Thoracic aorta (tissue), 2 donors: ENCODE measurements around the gene KCNAB1. TPM values are rescaled to one million over a fixed set of nuclear protein-coding genes. Genes with fewer than 3 reads are reported as not detected.

Experiments used
- ATAC-seq: fragments of 150-250 bp; one replicate; pipeline ENCODE4 v1.8.0; 2017; ENCODE audit warnings: low read depth; ENCODE audit not compliant: insufficient number of reproducible peaks, low FRiP score
- DNase-seq: peaks from one replicate; pipeline ENCODE4 v3.0.0-alpha.2; 2020; ENCODE audit warnings: low spot score
- H3K27ac ChIP-seq, 2 donors: fragments of 200-600 bp; sonication (generic); 1 replicate in 1 of 2; 2 replicates in 1 of 2; pipeline ENCODE4 v1.5.1; 2016; ENCODE audit warnings: mild to moderate bottlenecking in 2 of 2, moderate library complexity in 2 of 2
- H3K27me3 ChIP-seq: fragments of 200-600 bp; sonication (generic); replicated peaks from 2 replicates; pipeline ENCODE4 v1.6.0; 2016; ENCODE audit warnings: mild to moderate bottlenecking; ENCODE audit not compliant: insufficient read depth
- H3K36me3 ChIP-seq: fragments of 200-600 bp; sonication (generic); one replicate; pipeline ENCODE4 v1.5.1; 2016
- H3K4me1 ChIP-seq, 2 donors: fragments of 200-600 bp; sonication (generic); 1 replicate in 1 of 2; 2 replicates in 1 of 2; pipeline versions ENCODE4 v1.5.1 to v1.6.0; 2016; ENCODE audit warnings: low read depth in 2 of 2, mild to moderate bottlenecking in 1 of 2; ENCODE audit not compliant: control insufficient read depth in 1 of 2
- H3K4me3 ChIP-seq: fragments of 200-600 bp; sonication (generic); 2 replicates; pipeline ENCODE4 v1.5.1; 2016; ENCODE audit warnings: mild to moderate bottlenecking
- H3K9me3 ChIP-seq: fragments of 200-600 bp; sonication (generic); 2 replicates; pipeline ENCODE4 v1.5.1; 2016
- CTCF ChIP-seq: fragments of 200-600 bp; sonication (generic); IDR thresholded peaks from one replicate; pipeline ENCODE4 v1.5.1; 2019; ENCODE audit warnings: antibody characterized with exemption
- total RNA-seq, 2 donors: library from RNA; depleted of rRNA; stranded (reverse); fragments of >200 nt; gene quantifications; one replicate each; pipeline versions ENCODE4 v1.1.0 to v1.2.3, GENCODE V29; 2016

Gene KCNAB1
- total RNA-seq, 2 donors from 2014 or later: 12.2 to 14.2 TPM

GRCh38 chr3:156535798-156536197 lies 415.4 kb downstream of the KCNAB1 start:
- ATAC-seq: no peak
- H3K36me3 ChIP-seq: peaks cover 6% of the 10 kb centered on the region
- no peak for DNase-seq
- no peaks in the 10 kb centered on the region for H3K9me3 ChIP-seq
- no peak for TF ChIP-seq CTCF
- peaks cover 2 to 21% of the 10 kb centered on the region in 2 donors for H3K4me1 ChIP-seq
- H3K27ac ChIP-seq: peak overlapping the region; percentile 42 to 50
- H3K4me3 ChIP-seq: no peak overlapping the region
- no peaks in the 10 kb centered on the region for H3K27me3 ChIP-seq

- Histone ChIP-seq H3K36me3 (peaks cover 6% of the 10 kb centered on the region), H3K4me3 (no peak overlapping the region), H3K9me3 (no peaks in the 10 kb centered on the region), H3K4me1 (peaks cover 2 to 30% of the 10 kb centered on the region in 2 donors), H3K27ac (no peak overlapping the region), H3K27me3 (no peaks in the 10 kb centered on the region)
- ATAC-seq (no peak), DNase-seq (no peak)
- TF ChIP-seq CTCF: no peak
Measured at GRCh38 chr3:156536524-156537316, 416.3 kb downstream of the KCNAB1 start.

- no peak for TF ChIP-seq CTCF
- Histone ChIP-seq H3K4me3 (no peak overlapping the region), H3K36me3 (peaks cover 6% of the 10 kb centered on the region), H3K4me1 (peaks cover 17 to 54% of the 10 kb centered on the region in 2 donors), H3K27me3 (no peaks in the 10 kb centered on the region), H3K27ac (no peak overlapping the region), H3K9me3 (no peaks in the 10 kb centered on the region)
- DNase-seq: no peak
- ATAC-seq: no peak
Measured at GRCh38 chr3:156539051-156539450, 418.7 kb downstream of the KCNAB1 start.

- no peaks in the 10 kb centered on the region for H3K9me3 ChIP-seq
- no peak for ATAC-seq
- peaks cover 17 to 55% of the 10 kb centered on the region in 2 donors for H3K4me1 ChIP-seq
- peaks cover 6% of the 10 kb centered on the region for H3K36me3 ChIP-seq
- no peak for DNase-seq
- no peak overlapping the region for H3K27ac ChIP-seq
- no peaks in the 10 kb centered on the region for H3K27me3 ChIP-seq
- no peak overlapping the region for H3K4me3 ChIP-seq
- TF ChIP-seq CTCF: no peak
Measured at GRCh38 chr3:156539802-156540201, 419.4 kb downstream of the KCNAB1 start.

- Histone ChIP-seq H3K36me3 (peaks cover 3% of the 10 kb centered on the region), H3K27ac (peak overlapping the region; percentile 25 to 75), H3K4me3 (no peak overlapping the region), H3K9me3 (no peaks in the 10 kb centered on the region), H3K27me3 (no peaks in the 10 kb centered on the region), H3K4me1 (peaks cover 14 to 67% of the 10 kb centered on the region in 2 donors)
- no peak for ATAC-seq
- no peak for DNase-seq
- no peak for TF ChIP-seq CTCF
Measured at GRCh38 chr3:156542101-156543042, 422.0 kb downstream of the KCNAB1 start.
